Trophoblast cell (in vitro differentiated cells and primary cell): ENCODE results near the gene ARHGAP5.

Experiments used
- DNase-seq, 2 donors: peaks; one replicate each; pipeline ENCODE4 v3.0.0-alpha.2; 2016
- H2AFZ ChIP-seq: 2 replicates; pipeline ENCODE4 v1.6.1; 2013; ENCODE audit warnings: low read length, moderate library complexity, mild to moderate bottlenecking; ENCODE audit not compliant: insufficient read depth, poor library complexity
- H2AK5ac ChIP-seq: 2 replicates; pipeline ENCODE4 v1.6.1; 2013; ENCODE audit warnings: mild to moderate bottlenecking, low read length
- H2BK120ac ChIP-seq: 2 replicates; pipeline ENCODE4 v1.6.1; 2013; ENCODE audit warnings: low read length, mild to moderate bottlenecking, moderate library complexity; ENCODE audit not compliant: insufficient read depth, poor library complexity
- H2BK12ac ChIP-seq: 2 replicates; pipeline ENCODE4 v1.6.1; 2013; ENCODE audit warnings: mild to moderate bottlenecking, low read length, moderate library complexity
- H2BK5ac ChIP-seq: 2 replicates; pipeline ENCODE4 v1.6.1; 2013; ENCODE audit warnings: low read length, low read depth, moderate library complexity, mild to moderate bottlenecking; ENCODE audit not compliant: poor library complexity
- H3K14ac ChIP-seq: 2 replicates; pipeline ENCODE4 v1.6.1; 2013; ENCODE audit warnings: mild to moderate bottlenecking, low read length
- H3K18ac ChIP-seq: 2 replicates; pipeline ENCODE4 v1.6.1; 2013; ENCODE audit warnings: mild to moderate bottlenecking, low read length
- H3K23ac ChIP-seq: 2 replicates; pipeline ENCODE4 v1.6.1; 2013; ENCODE audit warnings: low read length
- H3K27ac ChIP-seq: 2 replicates; pipeline ENCODE4 v1.5.1; 2013; ENCODE audit warnings: low read depth, mild to moderate bottlenecking, inconsistent platforms, low read length, moderate library complexity
- H3K27me3 ChIP-seq: 2 replicates; pipeline ENCODE4 v1.6.1; 2013; ENCODE audit warnings: inconsistent platforms, mild to moderate bottlenecking, low read length, moderate library complexity; ENCODE audit not compliant: insufficient read depth
- H3K36me3 ChIP-seq, 2 experiments: 1 replicate in 1 of 2; 2 replicates in 1 of 2; pipeline ENCODE4 v1.6.1; 2013; ENCODE audit warnings: low read length in 2 of 2, mild to moderate bottlenecking in 2 of 2, moderate library complexity in 1 of 2; ENCODE audit not compliant: insufficient read depth in 2 of 2, control insufficient read depth in 1 of 2
- H3K4ac ChIP-seq: 2 replicates; pipeline ENCODE4 v1.6.1; 2013; ENCODE audit warnings: low read depth, mild to moderate bottlenecking, low read length, moderate library complexity
- H3K4me1 ChIP-seq, 2 experiments: 1 replicate in 1 of 2; 2 replicates in 1 of 2; pipeline ENCODE4 v1.6.1; 2013; ENCODE audit warnings: low read length in 2 of 2, mild to moderate bottlenecking in 2 of 2, moderate library complexity in 1 of 2; ENCODE audit not compliant: insufficient read depth in 2 of 2, control insufficient read depth in 1 of 2
- H3K4me2 ChIP-seq: 2 replicates; pipeline ENCODE4 v1.6.1; 2013; ENCODE audit warnings: inconsistent platforms, mild to moderate bottlenecking, low read length, moderate library complexity
- H3K4me3 ChIP-seq: 2 replicates; pipeline ENCODE4 v1.5.1; 2013; ENCODE audit warnings: mild to moderate bottlenecking, low read depth, low read length, inconsistent platforms
- H3K79me1 ChIP-seq: one replicate; pipeline ENCODE4 v1.6.1; 2013; ENCODE audit warnings: low read length
- H3K79me2 ChIP-seq: 2 replicates; pipeline ENCODE4 v1.6.1; 2013; ENCODE audit warnings: low read length, mild to moderate bottlenecking; ENCODE audit not compliant: control insufficient read depth, insufficient read depth, poor library complexity
- H3K9ac ChIP-seq: 2 replicates; pipeline ENCODE4 v1.6.1; 2013; ENCODE audit warnings: mild to moderate bottlenecking, low read length
- H3K9me3 ChIP-seq: 2 replicates; pipeline ENCODE4 v1.6.1; 2013; ENCODE audit warnings: low read depth, mild to moderate bottlenecking, control low read depth, inconsistent platforms, low read length; ENCODE audit not compliant: insufficient read depth
- H4K12ac ChIP-seq: 2 replicates; pipeline ENCODE4 v1.6.1; 2013; ENCODE audit warnings: low read depth, mild to moderate bottlenecking, low read length, moderate library complexity
- H4K8ac ChIP-seq: 2 replicates; pipeline ENCODE4 v1.6.1; 2013; ENCODE audit warnings: low read depth, mild to moderate bottlenecking, low read length, moderate library complexity
- H4K91ac ChIP-seq: one replicate; pipeline ENCODE4 v1.6.1; 2013; ENCODE audit warnings: low read depth, mild to moderate bottlenecking, low read length, moderate library complexity
- WGBS: extraction: QIAGEN DNeasy Blood & Tissue Kit; methylation state at CpG from one replicate; pipeline ENCODE4 v1.1.7; 2013; ENCODE audit warnings: missing lambda C conversion rate; ENCODE audit not compliant: insufficient read length, insufficient coverage; ENCODE audit errors: extremely low coverage; 5-methylcytosine and 5-hydroxymethylcytosine counted together

The ARHGAP5 gene

GRCh38 chr14:32102968-32103367 lies 25.9 kb downstream of the ARHGAP5 start:
- Histone ChIP-seq H4K8ac (no peak overlapping the region), H4K91ac (no peak overlapping the region), H3K23ac (no peak overlapping the region), H3K27me3 (no peaks in the 10 kb centered on the region), H3K36me3 (peaks cover 3% of the 10 kb centered on the region in 2 experiments), H3K14ac (no peak overlapping the region), H3K4me1 (no peaks in the 10 kb centered on the region), H2AK5ac (no peak overlapping the region), H3K79me1 (no peaks in the 10 kb centered on the region), H3K79me2 (peaks cover 3% of the 10 kb centered on the region), H4K12ac (no peak overlapping the region), H3K4me3 (no peak overlapping the region), H3K9ac (no peak overlapping the region), H3K4me2 (no peak overlapping the region), H2BK5ac (no peak overlapping the region), H3K4ac (no peak overlapping the region), H3K9me3 (no peaks in the 10 kb centered on the region), H2BK120ac (no peak overlapping the region), H3K27ac (no peak overlapping the region), H2BK12ac (no peak overlapping the region), H2AFZ (no peak overlapping the region), H3K18ac (no peak overlapping the region)
- no peak for DNase-seq

- Histone ChIP-seq H3K9ac (no peak overlapping the region), H3K23ac (no peak overlapping the region), H3K4me2 (no peak overlapping the region), H3K79me1 (no peaks in the 10 kb centered on the region), H3K4me1 (no peaks in the 10 kb centered on the region), H2AK5ac (no peak overlapping the region), H2BK12ac (no peak overlapping the region), H3K18ac (no peak overlapping the region), H4K12ac (no peak overlapping the region), H3K9me3 (no peaks in the 10 kb centered on the region), H2AFZ (no peak overlapping the region), H3K79me2 (peaks cover 3% of the 10 kb centered on the region), H3K27me3 (no peaks in the 10 kb centered on the region), H3K36me3 (peaks cover 3% of the 10 kb centered on the region in 2 experiments), H4K91ac (no peak overlapping the region), H4K8ac (no peak overlapping the region), H3K14ac (no peak overlapping the region), H3K27ac (no peak overlapping the region), H3K4me3 (no peak overlapping the region), H3K4ac (no peak overlapping the region), H2BK5ac (no peak overlapping the region), H2BK120ac (no peak overlapping the region)
- WGBS, result no CpG with 5 or more reads among the region's 1 CpG
- DNase-seq, result no peak
These were observed 27.2 kb downstream of the ARHGAP5 start for GRCh38 chr14:32104308-32104707.

- Histone ChIP-seq H3K27ac (no peak overlapping the region), H3K4me2 (no peak overlapping the region), H3K14ac (no peak overlapping the region), H3K27me3 (no peaks in the 10 kb centered on the region), H3K79me2 (peaks cover 3% of the 10 kb centered on the region), H3K4ac (peak overlapping the region; percentile 12), H2BK5ac (no peak overlapping the region), H4K8ac (no peak overlapping the region), H3K4me3 (no peak overlapping the region), H3K23ac (no peak overlapping the region), H3K9ac (no peak overlapping the region), H4K12ac (no peak overlapping the region), H3K36me3 (peaks cover 3% of the 10 kb centered on the region in 2 experiments), H3K79me1 (no peaks in the 10 kb centered on the region), H4K91ac (no peak overlapping the region), H2BK120ac (no peak overlapping the region), H3K4me1 (no peaks in the 10 kb centered on the region), H3K9me3 (no peaks in the 10 kb centered on the region), H3K18ac (no peak overlapping the region), H2AFZ (no peak overlapping the region), H2BK12ac (no peak overlapping the region), H2AK5ac (no peak overlapping the region)
- no peak for DNase-seq
These were observed 27.7 kb downstream of the ARHGAP5 start for GRCh38 chr14:32104803-32105202.

- H3K79me1 ChIP-seq, result no peaks in the 10 kb centered on the region
- no peak overlapping the region for H3K9ac ChIP-seq
- H3K4me3 ChIP-seq, result no peak overlapping the region
- H3K23ac ChIP-seq, result no peak overlapping the region
- H4K12ac ChIP-seq, result no peak overlapping the region
- H3K18ac ChIP-seq, result no peak overlapping the region
- H2BK5ac ChIP-seq, result no peak overlapping the region
- H4K91ac ChIP-seq, result no peak overlapping the region
- peak; percentile 18 to 79 for DNase-seq
- no peaks in the 10 kb centered on the region for H3K79me2 ChIP-seq
- H3K27me3 ChIP-seq, result no peaks in the 10 kb centered on the region
- H3K4ac ChIP-seq, result peak overlapping the region; percentile 75
- no peak overlapping the region for H3K14ac ChIP-seq
- peaks cover 3 to 4% of the 10 kb centered on the region in 2 experiments for H3K4me1 ChIP-seq
- no peak overlapping the region for H2AFZ ChIP-seq
- H3K36me3 ChIP-seq, result no peaks in the 10 kb centered on the region
- H2BK120ac ChIP-seq, result no peak overlapping the region
- H2AK5ac ChIP-seq, result no peak overlapping the region
- no CpG with 5 or more reads among the region's 7 CpGs for WGBS
- H3K9me3 ChIP-seq, result no peaks in the 10 kb centered on the region
- no peak overlapping the region for H3K4me2 ChIP-seq
- no peak overlapping the region for H4K8ac ChIP-seq
- H3K27ac ChIP-seq, result no peak overlapping the region
- no peak overlapping the region for H2BK12ac ChIP-seq
These were observed 32.8 kb downstream of the ARHGAP5 start for GRCh38 chr14:32109676-32110547.
